SK-N-MC (cell line): Measurements from ENCODE around the gene ZNF407.

ENCODE experiments used
- EZH2 ChIP-seq: fragments of 200-600 bp; sonication (generic); IDR thresholded peaks from one replicate; pipeline ENCODE4 v1.6.1; 2017; ENCODE audit warnings: antibody characterized with exemption
- POLR2AphosphoS5 ChIP-seq: IDR thresholded peaks from 2 replicates; pipeline ENCODE4 v1.6.1; 2012; ENCODE audit warnings: mild to moderate bottlenecking, low read depth, low read length, borderline replicate concordance

- TF ChIP-seq POLR2AphosphoS5: no peak
- TF ChIP-seq EZH2: no peak
Observed at GRCh38 chr18:74654638-74655037, 57.0 kb downstream of the ZNF407 start.
